GM23338 (cell line): ENCODE measurements around the gene PCDH10. TPM values are rescaled to one million over a fixed set of nuclear protein-coding genes. Genes with fewer than 3 reads are reported as not detected.
A peak's percentile ranks its signal among the peaks of the same experiment; 100 is the strongest.

Source experiments
- ATAC-seq: fragments of 200-7000 bp; cut with Tn5 transposase; 3 replicates; pipeline ENCODE4 v1.9.1; 2020
- DNase-seq: peaks from one replicate; pipeline ENCODE4 v3.0.0-alpha.2; 2015; ENCODE audit warnings: low spot score
- H2AFZ ChIP-seq: fragments of 200-600 bp; sonication (generic); 2 replicates; pipeline ENCODE4 v1.8.0; 2016; ENCODE audit warnings: antibody characterized with exemption, mild to moderate bottlenecking, moderate library complexity
- H3F3A ChIP-seq: fragments of 200-600 bp; sonication (generic); replicated peaks from 2 replicates; pipeline ENCODE4 v1.8.0; 2017; ENCODE audit warnings: antibody characterized with exemption, mixed run types, low read depth
- H3K27ac ChIP-seq: fragments of 200-600 bp; sonication (generic); 2 replicates; pipeline ENCODE4 v1.6.1; 2016; ENCODE audit warnings: low read depth
- H3K27me3 ChIP-seq: fragments of 200-600 bp; sonication (generic); 2 replicates; pipeline ENCODE4 v1.8.0; 2016; ENCODE audit warnings: mild to moderate bottlenecking, mixed run types, moderate library complexity; ENCODE audit not compliant: insufficient read depth
- H3K36me3 ChIP-seq: fragments of 200-600 bp; sonication (generic); 2 replicates; pipeline ENCODE4 v1.8.0; 2016; ENCODE audit warnings: mild to moderate bottlenecking; ENCODE audit not compliant: insufficient read depth
- H3K4me1 ChIP-seq: fragments of 200-600 bp; sonication (generic); 2 replicates; pipeline ENCODE4 v1.8.0; 2016; ENCODE audit warnings: mild to moderate bottlenecking, moderate library complexity; ENCODE audit not compliant: insufficient read depth
- H3K4me2 ChIP-seq: fragments of 200-600 bp; sonication (generic); 2 replicates; pipeline ENCODE4 v1.7.1; 2017; ENCODE audit warnings: mixed run types
- H3K4me3 ChIP-seq: fragments of 200-600 bp; sonication (generic); 2 replicates; pipeline ENCODE4 v1.6.1; 2016; ENCODE audit warnings: mixed run types
- H3K79me2 ChIP-seq: fragments of 200-600 bp; sonication (generic); replicated peaks from 2 replicates; pipeline ENCODE4 v1.8.0; 2017; ENCODE audit warnings: mild to moderate bottlenecking; ENCODE audit not compliant: insufficient read depth
- H3K9me2 ChIP-seq: fragments of 200-600 bp; sonication (generic); 2 replicates; pipeline ENCODE4 v1.8.0; 2017; ENCODE audit not compliant: insufficient read depth
- H4K20me1 ChIP-seq: fragments of 200-600 bp; sonication (generic); replicated peaks from 2 replicates; pipeline ENCODE4 v1.8.0; 2017; ENCODE audit warnings: mild to moderate bottlenecking; ENCODE audit not compliant: insufficient read depth
- H3K27ac Mint-ChIP-seq: 2 replicates; pipeline ENCODE4 v1.8.0; 2020; ENCODE audit warnings: inconsistent platforms, mild to moderate bottlenecking, moderate library complexity, mixed read lengths
- H3K27me3 Mint-ChIP-seq: 3 replicates; pipeline ENCODE4 v1.8.0; 2022; ENCODE audit warnings: low read depth, mild to moderate bottlenecking, moderate library complexity, mixed read lengths, inconsistent platforms; ENCODE audit not compliant: insufficient read depth, poor library complexity
- H3K36me3 Mint-ChIP-seq: 3 replicates; pipeline ENCODE4 v1.8.0; 2021; ENCODE audit warnings: low read depth, mild to moderate bottlenecking, inconsistent platforms, moderate library complexity, mixed read lengths
- H3K4me1 Mint-ChIP-seq: 3 replicates; pipeline ENCODE4 v1.8.0; 2020; ENCODE audit warnings: mild to moderate bottlenecking, inconsistent platforms, mixed read lengths
- H3K4me3 Mint-ChIP-seq: 3 replicates; pipeline ENCODE4 v1.8.0; 2021; ENCODE audit warnings: moderate library complexity, mild to moderate bottlenecking, inconsistent platforms, mixed read lengths
- H3K9me3 Mint-ChIP-seq: 3 replicates; pipeline ENCODE4 v1.8.0; 2020; ENCODE audit warnings: moderate library complexity, mild to moderate bottlenecking, inconsistent platforms, mixed read lengths
- CREB1 ChIP-seq: fragments of 250-450 bp; sonication (Bioruptor Pico); IDR thresholded peaks from 2 replicates; pipeline ENCODE4 v1.5.0; 2020; ENCODE audit warnings: low read depth, mild to moderate bottlenecking, moderate library complexity
- EZH2 ChIP-seq: fragments of 200-600 bp; sonication (generic); IDR thresholded peaks from one replicate; pipeline ENCODE4 v1.8.0; 2017; ENCODE audit warnings: antibody characterized with exemption, mild to moderate bottlenecking, low read depth; ENCODE audit not compliant: unreplicated experiment
- EZH2phosphoT487 ChIP-seq: fragments of 200-600 bp; sonication (generic); IDR thresholded peaks from one replicate; pipeline ENCODE4 v1.8.1; 2018; ENCODE audit warnings: antibody characterized with exemption; ENCODE audit not compliant: unreplicated experiment
- JUNB ChIP-seq: IDR thresholded peaks from one replicate; pipeline ENCODE4 v1.6.1; 2016; ENCODE audit warnings: antibody characterized with exemption; ENCODE audit not compliant: unreplicated experiment
- NANOG ChIP-seq: IDR thresholded peaks from 2 replicates; pipeline ENCODE4 v1.6.1; 2016; ENCODE audit warnings: antibody characterized with exemption, borderline replicate concordance
- POLR2AphosphoS5 ChIP-seq: IDR thresholded peaks from 2 replicates; pipeline ENCODE4 v1.6.1; 2016; ENCODE audit warnings: antibody characterized with exemption, low read depth
- STAT1 ChIP-seq: IDR thresholded peaks from one replicate; pipeline ENCODE4 v1.6.1; 2016; ENCODE audit warnings: antibody characterized with exemption; ENCODE audit not compliant: unreplicated experiment
- ZNF114 ChIP-seq: fragments of 250-450 bp; sonication (Bioruptor Pico); IDR thresholded peaks from 2 replicates; pipeline ENCODE4 v1.5.0; 2020; ENCODE audit warnings: mild to moderate bottlenecking, moderate library complexity
- ZNF331 ChIP-seq: fragments of 250-450 bp; sonication (Bioruptor Pico); IDR thresholded peaks from 2 replicates; pipeline ENCODE4 v1.5.0; 2020; ENCODE audit warnings: low read depth, mild to moderate bottlenecking, moderate library complexity
- polyA plus RNA-seq: library from polyadenylated mRNA; unstranded; fragments of >200 nt; fragmentation: Nextera tagmentation; extraction: Ambion mirVana; gene quantifications from 2 replicates; pipeline ENCODE4 v1.2.1, GENCODE V29; 2016
- total RNA-seq: library from RNA; depleted of rRNA; stranded (reverse); fragments of >200 nt; shearing (Covaris generic); gene quantifications from 2 replicates; pipeline ENCODE4 v1.2.3, GENCODE V29; 2014
- TF ChIP-seq, protein P1 (sequence below), 2 experiments: fragments of 200-600 bp in 1 of 2; sonication (generic) in 1 of 2; conservative IDR thresholded peaks; 2 replicates each; pipeline versions ENCODE4 v1.5.1 to v1.6.1; 2016 to 2017; ENCODE audit warnings: antibody characterized with exemption in 2 of 2, low read depth in 2 of 2, mild to moderate bottlenecking in 2 of 2, moderate library complexity in 1 of 2
- TF ChIP-seq, protein P2 (sequence below): IDR thresholded peaks from 2 replicates; pipeline ENCODE4 v1.6.1; 2016; ENCODE audit warnings: antibody characterized with exemption
- TF ChIP-seq, protein P3 (sequence below): IDR thresholded peaks from one replicate; pipeline ENCODE4 v1.6.1; 2018; ENCODE audit warnings: antibody characterized with exemption; ENCODE audit not compliant: unreplicated experiment
- TF ChIP-seq, protein P4 (sequence below): fragments of 250-450 bp; sonication (Bioruptor Pico); IDR thresholded peaks from 2 replicates; pipeline ENCODE4 v1.5.0; 2020; ENCODE audit warnings: mild to moderate bottlenecking, moderate library complexity

PCDH10 gene
- total and polyA plus RNA-seq, 2 experiments from 2014 or later, result 1.2 to 4.0 TPM

DNA sequence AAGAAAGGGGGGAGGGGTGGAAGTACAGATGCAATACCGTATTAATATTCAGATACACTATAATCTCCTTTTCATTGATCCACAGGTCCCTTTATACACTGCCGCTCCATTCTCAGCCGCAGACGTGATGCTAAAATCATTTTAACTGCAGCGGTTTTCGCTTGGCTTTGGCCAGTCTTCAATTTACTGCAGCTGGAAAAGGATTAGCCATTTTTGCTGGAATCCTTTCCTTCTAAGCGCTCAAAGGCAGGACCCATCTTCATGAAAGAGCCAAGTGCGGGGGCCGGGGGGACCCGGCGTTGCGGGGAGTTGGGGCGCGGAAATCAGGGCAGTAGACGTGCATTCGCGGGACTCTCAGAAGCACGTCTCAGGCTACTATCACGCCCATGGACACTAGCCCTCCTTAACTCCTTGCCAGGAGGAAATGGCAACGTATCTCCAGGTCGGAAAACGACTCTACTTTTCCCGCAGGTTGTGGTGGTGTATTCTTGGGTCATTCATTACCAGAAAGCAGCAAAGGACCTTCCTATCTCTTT lies 1.7 kb upstream of the PCDH10 start:
- peaks cover 63% of the 10 kb centered on the region for H3K27me3 Mint-ChIP-seq
- ATAC-seq, result no peak

More for the DNA sequence above, 1.7 kb upstream of the PCDH10 start:
- Mint-ChIP-seq H3K9me3 (no peaks in the 10 kb centered on the region; the same call in 2 of the 3 replicates), H3K36me3 (no peaks in the 10 kb centered on the region), H3K4me1 (peaks cover 33% of the 10 kb centered on the region; the same call in 2 of the 3 replicates), H3K27ac (no peak overlapping the region), H3K4me3 (peak overlapping the region; percentile 68)
- no peaks in the 10 kb centered on the region for H3K9me2 ChIP-seq
- 0 out of 2 replicates have a peak, but pooled peaks cover 5% of the 10 kb centered on the region for H4K20me1 ChIP-seq
- no peaks in the 10 kb centered on the region for H3K79me2 ChIP-seq
- no peaks in the 10 kb centered on the region for H3F3A ChIP-seq
- H3K4me1 ChIP-seq, result peaks cover 35% of the 10 kb centered on the region
- peak overlapping the region; percentile 88 for H2AFZ ChIP-seq
- H3K27ac ChIP-seq, result no peak overlapping the region
- H3K27me3 ChIP-seq, result peaks cover 75% of the 10 kb centered on the region
- TF ChIP-seq, protein P1, sequence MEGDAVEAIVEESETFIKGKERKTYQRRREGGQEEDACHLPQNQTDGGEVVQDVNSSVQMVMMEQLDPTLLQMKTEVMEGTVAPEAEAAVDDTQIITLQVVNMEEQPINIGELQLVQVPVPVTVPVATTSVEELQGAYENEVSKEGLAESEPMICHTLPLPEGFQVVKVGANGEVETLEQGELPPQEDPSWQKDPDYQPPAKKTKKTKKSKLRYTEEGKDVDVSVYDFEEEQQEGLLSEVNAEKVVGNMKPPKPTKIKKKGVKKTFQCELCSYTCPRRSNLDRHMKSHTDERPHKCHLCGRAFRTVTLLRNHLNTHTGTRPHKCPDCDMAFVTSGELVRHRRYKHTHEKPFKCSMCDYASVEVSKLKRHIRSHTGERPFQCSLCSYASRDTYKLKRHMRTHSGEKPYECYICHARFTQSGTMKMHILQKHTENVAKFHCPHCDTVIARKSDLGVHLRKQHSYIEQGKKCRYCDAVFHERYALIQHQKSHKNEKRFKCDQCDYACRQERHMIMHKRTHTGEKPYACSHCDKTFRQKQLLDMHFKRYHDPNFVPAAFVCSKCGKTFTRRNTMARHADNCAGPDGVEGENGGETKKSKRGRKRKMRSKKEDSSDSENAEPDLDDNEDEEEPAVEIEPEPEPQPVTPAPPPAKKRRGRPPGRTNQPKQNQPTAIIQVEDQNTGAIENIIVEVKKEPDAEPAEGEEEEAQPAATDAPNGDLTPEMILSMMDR (conservative IDR thresholded peaks at IDR 0.05; ENCODE audit: low read depth in 2 of 2), result no peak
- TF ChIP-seq EZH2phosphoT487 (no peak), ZNF114 (no peak), STAT1 (no peak), ZNF331 (CRISPR knock-in tag) (no peak), EZH2 (no peak), NANOG (no peak), POLR2AphosphoS5 (no peak), JUNB (no peak), CREB1 (CRISPR knock-in tag) (no peak)
- TF ChIP-seq, protein P2, sequence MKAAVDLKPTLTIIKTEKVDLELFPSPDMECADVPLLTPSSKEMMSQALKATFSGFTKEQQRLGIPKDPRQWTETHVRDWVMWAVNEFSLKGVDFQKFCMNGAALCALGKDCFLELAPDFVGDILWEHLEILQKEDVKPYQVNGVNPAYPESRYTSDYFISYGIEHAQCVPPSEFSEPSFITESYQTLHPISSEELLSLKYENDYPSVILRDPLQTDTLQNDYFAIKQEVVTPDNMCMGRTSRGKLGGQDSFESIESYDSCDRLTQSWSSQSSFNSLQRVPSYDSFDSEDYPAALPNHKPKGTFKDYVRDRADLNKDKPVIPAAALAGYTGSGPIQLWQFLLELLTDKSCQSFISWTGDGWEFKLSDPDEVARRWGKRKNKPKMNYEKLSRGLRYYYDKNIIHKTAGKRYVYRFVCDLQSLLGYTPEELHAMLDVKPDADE, result no peak
- TF ChIP-seq, protein P3, sequence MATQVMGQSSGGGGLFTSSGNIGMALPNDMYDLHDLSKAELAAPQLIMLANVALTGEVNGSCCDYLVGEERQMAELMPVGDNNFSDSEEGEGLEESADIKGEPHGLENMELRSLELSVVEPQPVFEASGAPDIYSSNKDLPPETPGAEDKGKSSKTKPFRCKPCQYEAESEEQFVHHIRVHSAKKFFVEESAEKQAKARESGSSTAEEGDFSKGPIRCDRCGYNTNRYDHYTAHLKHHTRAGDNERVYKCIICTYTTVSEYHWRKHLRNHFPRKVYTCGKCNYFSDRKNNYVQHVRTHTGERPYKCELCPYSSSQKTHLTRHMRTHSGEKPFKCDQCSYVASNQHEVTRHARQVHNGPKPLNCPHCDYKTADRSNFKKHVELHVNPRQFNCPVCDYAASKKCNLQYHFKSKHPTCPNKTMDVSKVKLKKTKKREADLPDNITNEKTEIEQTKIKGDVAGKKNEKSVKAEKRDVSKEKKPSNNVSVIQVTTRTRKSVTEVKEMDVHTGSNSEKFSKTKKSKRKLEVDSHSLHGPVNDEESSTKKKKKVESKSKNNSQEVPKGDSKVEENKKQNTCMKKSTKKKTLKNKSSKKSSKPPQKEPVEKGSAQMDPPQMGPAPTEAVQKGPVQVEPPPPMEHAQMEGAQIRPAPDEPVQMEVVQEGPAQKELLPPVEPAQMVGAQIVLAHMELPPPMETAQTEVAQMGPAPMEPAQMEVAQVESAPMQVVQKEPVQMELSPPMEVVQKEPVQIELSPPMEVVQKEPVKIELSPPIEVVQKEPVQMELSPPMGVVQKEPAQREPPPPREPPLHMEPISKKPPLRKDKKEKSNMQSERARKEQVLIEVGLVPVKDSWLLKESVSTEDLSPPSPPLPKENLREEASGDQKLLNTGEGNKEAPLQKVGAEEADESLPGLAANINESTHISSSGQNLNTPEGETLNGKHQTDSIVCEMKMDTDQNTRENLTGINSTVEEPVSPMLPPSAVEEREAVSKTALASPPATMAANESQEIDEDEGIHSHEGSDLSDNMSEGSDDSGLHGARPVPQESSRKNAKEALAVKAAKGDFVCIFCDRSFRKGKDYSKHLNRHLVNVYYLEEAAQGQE, result no peak
- TF ChIP-seq, protein P4, sequence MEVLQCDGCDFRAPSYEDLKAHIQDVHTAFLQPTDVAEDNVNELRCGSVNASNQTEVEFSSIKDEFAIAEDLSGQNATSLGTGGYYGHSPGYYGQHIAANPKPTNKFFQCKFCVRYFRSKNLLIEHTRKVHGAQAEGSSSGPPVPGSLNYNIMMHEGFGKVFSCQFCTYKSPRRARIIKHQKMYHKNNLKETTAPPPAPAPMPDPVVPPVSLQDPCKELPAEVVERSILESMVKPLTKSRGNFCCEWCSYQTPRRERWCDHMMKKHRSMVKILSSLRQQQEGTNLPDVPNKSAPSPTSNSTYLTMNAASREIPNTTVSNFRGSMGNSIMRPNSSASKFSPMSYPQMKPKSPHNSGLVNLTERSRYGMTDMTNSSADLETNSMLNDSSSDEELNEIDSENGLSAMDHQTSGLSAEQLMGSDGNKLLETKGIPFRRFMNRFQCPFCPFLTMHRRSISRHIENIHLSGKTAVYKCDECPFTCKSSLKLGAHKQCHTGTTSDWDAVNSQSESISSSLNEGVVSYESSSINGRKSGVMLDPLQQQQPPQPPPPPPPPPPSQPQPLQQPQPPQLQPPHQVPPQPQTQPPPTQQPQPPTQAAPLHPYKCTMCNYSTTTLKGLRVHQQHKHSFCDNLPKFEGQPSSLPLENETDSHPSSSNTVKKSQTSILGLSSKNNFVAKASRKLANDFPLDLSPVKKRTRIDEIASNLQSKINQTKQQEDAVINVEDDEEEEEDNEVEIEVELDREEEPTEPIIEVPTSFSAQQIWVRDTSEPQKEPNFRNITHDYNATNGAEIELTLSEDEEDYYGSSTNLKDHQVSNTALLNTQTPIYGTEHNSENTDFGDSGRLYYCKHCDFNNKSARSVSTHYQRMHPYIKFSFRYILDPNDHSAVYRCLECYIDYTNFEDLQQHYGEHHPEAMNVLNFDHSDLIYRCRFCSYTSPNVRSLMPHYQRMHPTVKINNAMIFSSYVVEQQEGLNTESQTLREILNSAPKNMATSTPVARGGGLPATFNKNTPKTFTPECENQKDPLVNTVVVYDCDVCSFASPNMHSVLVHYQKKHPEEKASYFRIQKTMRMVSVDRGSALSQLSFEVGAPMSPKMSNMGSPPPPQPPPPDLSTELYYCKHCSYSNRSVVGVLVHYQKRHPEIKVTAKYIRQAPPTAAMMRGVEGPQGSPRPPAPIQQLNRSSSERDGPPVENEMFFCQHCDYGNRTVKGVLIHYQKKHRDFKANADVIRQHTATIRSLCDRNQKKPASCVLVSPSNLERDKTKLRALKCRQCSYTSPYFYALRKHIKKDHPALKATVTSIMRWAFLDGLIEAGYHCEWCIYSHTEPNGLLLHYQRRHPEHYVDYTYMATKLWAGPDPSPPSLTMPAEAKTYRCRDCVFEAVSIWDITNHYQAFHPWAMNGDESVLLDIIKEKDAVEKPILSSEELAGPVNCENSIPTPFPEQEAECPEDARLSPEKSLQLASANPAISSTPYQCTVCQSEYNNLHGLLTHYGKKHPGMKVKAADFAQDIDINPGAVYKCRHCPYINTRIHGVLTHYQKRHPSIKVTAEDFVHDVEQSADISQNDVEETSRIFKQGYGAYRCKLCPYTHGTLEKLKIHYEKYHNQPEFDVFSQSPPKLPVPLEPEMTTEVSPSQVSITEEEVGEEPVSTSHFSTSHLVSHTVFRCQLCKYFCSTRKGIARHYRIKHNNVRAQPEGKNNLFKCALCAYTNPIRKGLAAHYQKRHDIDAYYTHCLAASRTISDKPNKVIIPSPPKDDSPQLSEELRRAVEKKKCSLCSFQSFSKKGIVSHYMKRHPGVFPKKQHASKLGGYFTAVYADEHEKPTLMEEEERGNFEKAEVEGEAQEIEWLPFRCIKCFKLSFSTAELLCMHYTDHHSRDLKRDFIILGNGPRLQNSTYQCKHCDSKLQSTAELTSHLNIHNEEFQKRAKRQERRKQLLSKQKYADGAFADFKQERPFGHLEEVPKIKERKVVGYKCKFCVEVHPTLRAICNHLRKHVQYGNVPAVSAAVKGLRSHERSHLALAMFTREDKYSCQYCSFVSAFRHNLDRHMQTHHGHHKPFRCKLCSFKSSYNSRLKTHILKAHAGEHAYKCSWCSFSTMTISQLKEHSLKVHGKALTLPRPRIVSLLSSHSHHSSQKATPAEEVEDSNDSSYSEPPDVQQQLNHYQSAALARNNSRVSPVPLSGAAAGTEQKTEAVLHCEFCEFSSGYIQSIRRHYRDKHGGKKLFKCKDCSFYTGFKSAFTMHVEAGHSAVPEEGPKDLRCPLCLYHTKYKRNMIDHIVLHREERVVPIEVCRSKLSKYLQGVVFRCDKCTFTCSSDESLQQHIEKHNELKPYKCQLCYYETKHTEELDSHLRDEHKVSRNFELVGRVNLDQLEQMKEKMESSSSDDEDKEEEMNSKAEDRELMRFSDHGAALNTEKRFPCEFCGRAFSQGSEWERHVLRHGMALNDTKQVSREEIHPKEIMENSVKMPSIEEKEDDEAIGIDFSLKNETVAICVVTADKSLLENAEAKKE (CRISPR knock-in tag), result no peak
- peak overlapping the region; percentile 69 for H3K4me3 ChIP-seq
- peak; percentile 12 for DNase-seq
- H3K4me2 ChIP-seq, result peak overlapping the region; percentile 93
- H3K36me3 ChIP-seq, result no peaks in the 10 kb centered on the region
